GM21447 (cell line): Measurements from ENCODE around the gene COL2A1.

Experiments
- ATAC-seq: cut with Tn5 transposase; IDR thresholded peaks from one replicate; pipeline ENCODE4 v1.9.1; 2021; ENCODE audit not compliant: unreplicated experiment

COL2A1 gene

GRCh38 chr12:48004053-48004941 lies at the start of gene COL2A1:
TSS of gene COL2A1 (minus strand) at chr12:48004476. CDS start at chr12:48004321, 155 bp downstream.
- ATAC-seq = no peak

- ATAC-seq = no peak
Measured at GRCh38 chr12:48053883-48054282, 49.6 kb upstream of the COL2A1 start.

- ATAC-seq = no peak
Measured at GRCh38 chr12:48053122-48053521, 48.8 kb upstream of the COL2A1 start.

- ATAC-seq = no peak
Measured at GRCh38 chr12:48051681-48052080, 47.4 kb upstream of the COL2A1 start.

- no peak for ATAC-seq
Measured at GRCh38 chr12:48050174-48050573, 45.9 kb upstream of the COL2A1 start.

- no peak for ATAC-seq
Measured at GRCh38 chr12:48045965-48046518, 41.8 kb upstream of the COL2A1 start.

- ATAC-seq = no peak
Measured at GRCh38 chr12:48045061-48045846, 41.0 kb upstream of the COL2A1 start.

GRCh38 chr12:48044396-48044795 lies 40.1 kb upstream of the COL2A1 start:
- ATAC-seq = no peak

- ATAC-seq = no peak
Measured at GRCh38 chr12:48043771-48044170, 39.5 kb upstream of the COL2A1 start.

- ATAC-seq = no peak
Measured at GRCh38 chr12:48041591-48042423, 37.5 kb upstream of the COL2A1 start.

GRCh38 chr12:48040354-48040753 lies 36.1 kb upstream of the COL2A1 start:
- no peak for ATAC-seq

- no peak for ATAC-seq
Measured at GRCh38 chr12:48039151-48039550, 34.9 kb upstream of the COL2A1 start.

GRCh38 chr12:48038085-48038484 lies 33.8 kb upstream of the COL2A1 start:
- no peak for ATAC-seq

GRCh38 chr12:48037267-48037915 lies 33.1 kb upstream of the COL2A1 start:
- no peak for ATAC-seq

- no peak for ATAC-seq
Measured at GRCh38 chr12:48036818-48037217, 32.5 kb upstream of the COL2A1 start.

GRCh38 chr12:48034835-48035805 lies 30.8 kb upstream of the COL2A1 start:
- no peak for ATAC-seq

- ATAC-seq = no peak
Measured at GRCh38 chr12:48033451-48033850, 29.2 kb upstream of the COL2A1 start.

GRCh38 chr12:48032597-48032996 lies 28.3 kb upstream of the COL2A1 start:
- ATAC-seq = no peak
